H54 (cell line): ENCODE measurements around the gene KDM5C.

ENCODE experiments used
- DNase-seq: peaks from one replicate; pipeline ENCODE4 v3.0.0; 2011; ENCODE audit warnings: low spot score, mixed read lengths; ENCODE audit not compliant: insufficient read length
- FAIRE-seq: peaks from 3 replicates; lab custom pipeline; 2011; peaks lifted over from hg19 to GRCh38; lab: Jason Lieb, UNC
- POLR2A ChIP-seq: IDR thresholded peaks from 2 replicates; pipeline ENCODE4 v1.6.1; 2011; ENCODE audit warnings: low read depth, mild to moderate bottlenecking, low read length

The KDM5C gene

GRCh38 chrX:53241558-53241957, 16.6 kb upstream of the KDM5C start:
- FAIRE-seq, result no peak
- TF ChIP-seq POLR2A, result no peak
- DNase-seq, result no peak

- no peak for TF ChIP-seq POLR2A
- DNase-seq, result no peak
- no peak for FAIRE-seq
These were observed 14.5 kb upstream of the KDM5C start for GRCh38 chrX:53239474-53239873.

- TF ChIP-seq POLR2A, result no peak
- no peak for FAIRE-seq
- no peak for DNase-seq
These were observed 12.0 kb upstream of the KDM5C start for GRCh38 chrX:53237056-53237455.

- TF ChIP-seq POLR2A, result no peak
- FAIRE-seq, result no peak
These were observed 11.1 kb upstream of the KDM5C start for GRCh38 chrX:53236025-53236679.

GRCh38 chrX:53235566-53235965, 10.6 kb upstream of the KDM5C start:
- DNase-seq (no peak), FAIRE-seq (no peak)
- no peak for TF ChIP-seq POLR2A

More at GRCh38 chrX:53236025-53236679, 11.1 kb upstream of the KDM5C start:
- DNase-seq, result no peak

GRCh38 chrX:53234484-53234883, 9.5 kb upstream of the KDM5C start:
- TF ChIP-seq POLR2A, result no peak
- no peak for DNase-seq
- FAIRE-seq, result no peak

- FAIRE-seq (no peak), DNase-seq (no peak)
- no peak for TF ChIP-seq POLR2A
These were observed 8.5 kb upstream of the KDM5C start for GRCh38 chrX:53233536-53233935.

GRCh38 chrX:53230116-53230515, 5.1 kb upstream of the KDM5C start:
- TF ChIP-seq POLR2A, result no peak
- no peak for DNase-seq
- FAIRE-seq, result no peak

- FAIRE-seq (no peak), DNase-seq (no peak)
- TF ChIP-seq POLR2A, result no peak
These were observed 2.3 kb upstream of the KDM5C start for GRCh38 chrX:53227224-53227765.

GRCh38 chrX:53223955-53224859, 800 bp downstream of the KDM5C start:
- DNase-seq (peak; percentile 31), FAIRE-seq (no peak)
- TF ChIP-seq POLR2A, result no peak

GRCh38 chrX:53223068-53223693, 1.8 kb downstream of the KDM5C start:
- FAIRE-seq, result no peak
- DNase-seq, result no peak
- TF ChIP-seq POLR2A, result no peak

- TF ChIP-seq POLR2A, result no peak
- no peak for DNase-seq
- no peak for FAIRE-seq
These were observed 13.5 kb downstream of the KDM5C start for GRCh38 chrX:53211391-53211978.

GRCh38 chrX:53196678-53197077, 28.3 kb downstream of the KDM5C start:
- no peak for TF ChIP-seq POLR2A

More at GRCh38 chrX:53196678-53197077, 28.3 kb downstream of the KDM5C start:
- DNase-seq (no peak), FAIRE-seq (no peak)
